ENCODE results near the gene B2M. TPM values are rescaled to one million over a fixed set of nuclear protein-coding genes. Genes with fewer than 3 reads are reported as not detected.
"Not testable (repeated sequence)": the region's sequence is repeated elsewhere in the genome, so short reads cannot be mapped to it uniquely, and the experiment has no call there.

Gene B2M
- total RNA-seq (2014; rRNA removed; shearing (Covaris generic)): 9,682 and 10,210 TPM in 2 replicates

GRCh38 chr15:44711096-44711742 is at the start of gene B2M, which contains the start of gene PATL2:
B2M (plus strand) TSS chr15:44711517; CDS start chr15:44711547, 30 bp downstream.
PATL2 (minus strand) TSS chr15:44711323; CDS start chr15:44676490, 34,833 bp downstream.
- peak; percentile 95 for DNase-seq (ENCODE audit: low read depth)

GRCh38 chr15:44661576-44661975 is 49.7 kb upstream of the B2M start:
- DNase-seq (ENCODE audit: low read depth): no peak

- DNase-seq (ENCODE audit: low read depth): peak; percentile 66
Observed at GRCh38 chr15:44662478-44663409, 48.6 kb upstream of the B2M start.

GRCh38 chr15:44663410-44664308 is 47.7 kb upstream of the B2M start, which contains the start of gene SPG11:
SPG11 (minus strand) TSS chr15:44663662; CDS start chr15:44663647, 15 bp downstream.
- DNase-seq (ENCODE audit: low read depth): peak; percentile 97

GRCh38 chr15:44666210-44667038 is 44.9 kb upstream of the B2M start:
- no peak for DNase-seq (ENCODE audit: low read depth)

- no peak for DNase-seq (ENCODE audit: low read depth)
Observed at GRCh38 chr15:44667039-44667360, 44.3 kb upstream of the B2M start.

GRCh38 chr15:44668921-44669320 is 42.4 kb upstream of the B2M start:
- DNase-seq (ENCODE audit: low read depth): no peak

GRCh38 chr15:44670087-44670950 is 41.0 kb upstream of the B2M start:
- DNase-seq (ENCODE audit: low read depth): no peak

- no peak for DNase-seq (ENCODE audit: low read depth)
Observed at GRCh38 chr15:44673639-44674038, 37.7 kb upstream of the B2M start.

- DNase-seq (ENCODE audit: low read depth): no peak
Observed at GRCh38 chr15:44675911-44676310, 35.4 kb upstream of the B2M start.

GRCh38 chr15:44676676-44677075 is 34.6 kb upstream of the B2M start:
- no peak for DNase-seq (ENCODE audit: low read depth)

- DNase-seq (ENCODE audit: low read depth): no peak
Observed at GRCh38 chr15:44682211-44682610, 29.1 kb upstream of the B2M start.

- peak; percentile 17 for DNase-seq (ENCODE audit: low read depth)
Observed at GRCh38 chr15:44682809-44683682, 28.3 kb upstream of the B2M start.

GRCh38 chr15:44689318-44689717 is 22.0 kb upstream of the B2M start:
- DNase-seq (ENCODE audit: low read depth): not testable (repeated sequence)

GRCh38 chr15:44690245-44690644 is 21.1 kb upstream of the B2M start:
- not testable (repeated sequence) for DNase-seq (ENCODE audit: low read depth)

GRCh38 chr15:44692659-44693058 is 18.7 kb upstream of the B2M start:
- DNase-seq (ENCODE audit: low read depth): no peak

GRCh38 chr15:44694416-44694815 is 16.9 kb upstream of the B2M start:
- no peak for DNase-seq (ENCODE audit: low read depth)

GRCh38 chr15:44695294-44695693 is 16.0 kb upstream of the B2M start:
- DNase-seq (ENCODE audit: low read depth): no peak

- no peak for DNase-seq (ENCODE audit: low read depth)
Observed at GRCh38 chr15:44697014-44697413, 14.3 kb upstream of the B2M start.

All from RPMI7951 (cell line).